ENCODE results near the gene ZNF576. TPM values are rescaled to one million over a fixed set of nuclear protein-coding genes. Genes with fewer than 3 reads are reported as not detected.

The ZNF576 gene
- total and polyA plus RNA-seq, 2 of the 4 experiments (the other 2 are of a cell fraction): 13.8 to 19.5 TPM

DNA sequence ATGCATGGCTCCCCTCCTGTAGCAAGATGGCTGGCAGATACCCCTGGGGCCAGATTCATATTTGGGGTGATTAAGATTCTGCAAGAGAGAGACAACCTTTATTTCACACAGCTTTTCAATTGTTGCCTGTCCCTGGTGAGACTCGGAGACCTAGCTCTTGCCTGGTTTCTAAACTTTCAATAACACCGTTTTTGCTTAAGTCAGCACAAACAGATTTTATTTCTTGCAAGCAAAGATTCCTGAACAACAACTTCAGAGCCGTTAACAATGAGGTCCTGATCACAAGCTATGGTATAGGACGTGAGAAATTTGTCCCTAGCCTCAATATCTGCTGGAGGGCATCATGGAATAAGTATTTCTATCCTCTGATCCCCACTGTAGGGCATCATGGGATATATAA lies 46.1 kb downstream of the ZNF576 start:
- H3K9me1 ChIP-seq (ENCODE audit: insufficient read depth, low read length): no peaks in the 10 kb centered on the region
- H2BK120ac ChIP-seq (ENCODE audit: low read depth, low read length): no peak overlapping the region
- intact Hi-C loops (cut with micrococcal nuclease) (no loop called here), in situ Hi-C loops (cut with MboI; ENCODE audit: low sequenced_read_pairs) (no loop called here), dilution Hi-C loops (cut with HindIII; ENCODE audit: low sequenced_read_pairs, unreplicated experiment) (no loop called here)
- no peak overlapping the region for H3K4ac ChIP-seq (ENCODE audit: low read depth, low read length)
- CTCF ChIA-PET: no interaction called here
- BruUV-seq (replicated peaks): no TSS peak
- no peak overlapping the region for H2BK15ac ChIP-seq (ENCODE audit: low read depth, low read length)
- H3K23ac ChIP-seq (ENCODE audit: low read depth, low read length): no peak overlapping the region
- peaks cover 5% of the 10 kb centered on the region for H3K4me1 ChIP-seq (ENCODE audit: control insufficient read depth, insufficient read depth, low read length)
- no peak overlapping the region for H2AFZ ChIP-seq (replicated peaks; ENCODE audit: low read length, poor library complexity)
- no peak overlapping the region for H3K56ac ChIP-seq (ENCODE audit: extremely low read depth, insufficient read depth, low read length)
- peaks cover 27% of the 10 kb centered on the region for H3K27me3 ChIP-seq (ENCODE audit: control insufficient read depth, insufficient read depth, low read length)
- no peak overlapping the region for H2AK5ac ChIP-seq (ENCODE audit: low read depth, low read length)
- H2BK20ac ChIP-seq (ENCODE audit: low read depth, low read length): no peak overlapping the region
- H3K4me2 ChIP-seq (ENCODE audit: low read depth, low read length): no peak overlapping the region
- no peak overlapping the region for H3K18ac ChIP-seq (ENCODE audit: low read depth, low read length)
- 79% methylated on average over 2 of the region's 4 CpGs; no CpG with 5 or more reads in 1 of the 2 experiments for WGBS, 2 experiments (ENCODE audit: extremely low coverage in 2 of 2, insufficient read length in 1 of 2)
- no peak overlapping the region for H3K4me3 ChIP-seq (ENCODE audit: insufficient read depth, low read depth, low read length)
- no peak overlapping the region for H4K8ac ChIP-seq (ENCODE audit: low read depth in 2 of 2, low read length in 2 of 2)
- H3K14ac ChIP-seq (replicated peaks; ENCODE audit: low read depth, low read length): no peak overlapping the region
- peaks cover 5% of the 10 kb centered on the region for H3K36me3 ChIP-seq (ENCODE audit: control insufficient read depth, insufficient read depth, low read length)
- no peak overlapping the region for H4K5ac ChIP-seq (ENCODE audit: low read depth, low read length)
- DNase-seq (no peak), ATAC-seq (ENCODE audit: low read depth) (no peak)
- no peak overlapping the region for H2AK9ac ChIP-seq (replicated peaks; ENCODE audit: low read depth, low read length, poor library complexity)
- no peak overlapping the region for H3K27ac ChIP-seq (ENCODE audit: insufficient read depth, low read length)
- H3K79me1 ChIP-seq (ENCODE audit: low read depth in 1 of 2, low read length in 2 of 2): no peaks in the 10 kb centered on the region; a peak in 1 of 4 replicates
- no peak overlapping the region for H3K9ac ChIP-seq (ENCODE audit: low read depth, low read length)
- H4K20me1 ChIP-seq (ENCODE audit: insufficient read depth, low read length): no peaks in the 10 kb centered on the region
- H3K9me3 ChIP-seq (ENCODE audit: control insufficient read depth, insufficient read depth, low read length): no peaks in the 10 kb centered on the region
- H2BK5ac ChIP-seq (ENCODE audit: low read depth, low read length, poor library complexity, severe bottlenecking): no peak overlapping the region
- no peak overlapping the region for H4K91ac ChIP-seq (ENCODE audit: insufficient read depth, low read depth, low read length)
- POLR2A ChIA-PET (ENCODE audit: unreplicated experiment): no interaction called here
- TF ChIP-seq RCOR1 (IDR thresholded peaks at IDR 0.05; ENCODE audit: insufficient replicate concordance, low read length) (no peak), MXI1 (IDR thresholded peaks at IDR 0.05; ENCODE audit: borderline replicate concordance, low read depth, low read length) (no peak), NFE2L2 (IDR thresholded peaks at IDR 0.05; ENCODE audit: low read depth, low read length) (no peak), MAFK (IDR thresholded peaks at IDR 0.05; ENCODE audit: low read depth, low read length) (peak; percentile 98), FOS (IDR thresholded peaks at IDR 0.05; ENCODE audit: low read depth, low read length) (no peak), BHLHE40 (IDR thresholded peaks at IDR 0.05; ENCODE audit: low read depth, low read length) (no peak), RFX5 (IDR thresholded peaks at IDR 0.05; ENCODE audit: low read depth, low read length) (no peak)

Data from IMR-90 (cell line).